Nephron progenitor cell (in vitro differentiated cells): ENCODE results near the gene NUCB1.

Experiments
- DNase-seq: peaks from one replicate; pipeline ENCODE4 v3.0.0; 2021
- H3K27ac Mint-ChIP-seq: 2 replicates; pipeline ENCODE4 v1.8.0; 2021; ENCODE audit warnings: mild to moderate bottlenecking, moderate library complexity, mixed read lengths
- H3K27me3 Mint-ChIP-seq: 2 replicates; pipeline ENCODE4 v1.8.0; 2021; ENCODE audit warnings: mild to moderate bottlenecking, low read depth, mixed read lengths; ENCODE audit not compliant: poor library complexity
- H3K36me3 Mint-ChIP-seq: 2 replicates; pipeline ENCODE4 v1.8.0; 2021; ENCODE audit warnings: low read depth, mixed read lengths
- H3K4me1 Mint-ChIP-seq: 2 replicates; pipeline ENCODE4 v1.8.0; 2021; ENCODE audit warnings: mixed read lengths
- H3K4me3 Mint-ChIP-seq: 2 replicates; pipeline ENCODE4 v1.8.0; 2021; ENCODE audit warnings: mild to moderate bottlenecking, moderate library complexity, mixed read lengths
- H3K9me3 Mint-ChIP-seq: 2 replicates; pipeline ENCODE4 v1.8.0; 2021; ENCODE audit warnings: mild to moderate bottlenecking, moderate library complexity, mixed read lengths
- CTCF ChIP-seq: fragments of 200-600 bp; sonication (generic); IDR thresholded peaks from 2 replicates; pipeline ENCODE4 v1.5.0; 2021; ENCODE audit warnings: antibody characterized with exemption

The NUCB1 gene

GRCh38 chr19:48940902-48941301 is 40.8 kb downstream of the NUCB1 start:
- H3K27me3 Mint-ChIP-seq: peaks cover 10% of the 10 kb centered on the region
- H3K4me3 Mint-ChIP-seq: no peak overlapping the region
- no peak overlapping the region for H3K27ac Mint-ChIP-seq
- peaks cover 5% of the 10 kb centered on the region for H3K4me1 Mint-ChIP-seq
- H3K36me3 Mint-ChIP-seq: peaks cover 14% of the 10 kb centered on the region
- no peak for TF ChIP-seq CTCF
- H3K9me3 Mint-ChIP-seq: peaks cover 17% of the 10 kb centered on the region
- no peak for DNase-seq

GRCh38 chr19:48943081-48943480 is 43.0 kb downstream of the NUCB1 start:
- DNase-seq: no peak

GRCh38 chr19:48945415-48945814 is 45.3 kb downstream of the NUCB1 start:
- no peak for DNase-seq
- H3K4me3 Mint-ChIP-seq: no peak overlapping the region
- TF ChIP-seq CTCF: no peak
- H3K27me3 Mint-ChIP-seq: peaks cover 8% of the 10 kb centered on the region
- H3K36me3 Mint-ChIP-seq: peaks cover 6% of the 10 kb centered on the region
- H3K9me3 Mint-ChIP-seq: peaks cover 12% of the 10 kb centered on the region
- H3K27ac Mint-ChIP-seq: peak overlapping the region; percentile 51
- H3K4me1 Mint-ChIP-seq: peaks cover 5% of the 10 kb centered on the region

More at GRCh38 chr19:48943081-48943480, 43.0 kb downstream of the NUCB1 start:
- no peak for TF ChIP-seq CTCF
- Mint-ChIP-seq H3K27me3 (peaks cover 9% of the 10 kb centered on the region), H3K4me3 (no peak overlapping the region), H3K27ac (no peak overlapping the region), H3K9me3 (peaks cover 14% of the 10 kb centered on the region), H3K4me1 (peaks cover 5% of the 10 kb centered on the region), H3K36me3 (peaks cover 14% of the 10 kb centered on the region)

- peaks cover 10% of the 10 kb centered on the region for H3K27me3 Mint-ChIP-seq
- H3K4me1 Mint-ChIP-seq: peaks cover 5% of the 10 kb centered on the region
- no peak for DNase-seq
- no peak overlapping the region for H3K27ac Mint-ChIP-seq
- TF ChIP-seq CTCF: no peak
- H3K9me3 Mint-ChIP-seq: peaks cover 10% of the 10 kb centered on the region
- no peak overlapping the region for H3K4me3 Mint-ChIP-seq
- H3K36me3 Mint-ChIP-seq: peaks cover 6% of the 10 kb centered on the region
These were observed 45.7 kb downstream of the NUCB1 start for GRCh38 chr19:48945817-48946216.

- Mint-ChIP-seq H3K4me1 (peaks cover 5% of the 10 kb centered on the region), H3K27me3 (peaks cover 12% of the 10 kb centered on the region), H3K4me3 (no peak overlapping the region), H3K36me3 (no peaks in the 10 kb centered on the region), H3K27ac (no peak overlapping the region), H3K9me3 (peaks cover 4% of the 10 kb centered on the region)
- DNase-seq: no peak
- no peak for TF ChIP-seq CTCF
These were observed 46.5 kb downstream of the NUCB1 start for GRCh38 chr19:48946463-48947257.

- no peak for TF ChIP-seq CTCF
- peaks cover 4% of the 10 kb centered on the region for H3K9me3 Mint-ChIP-seq
- H3K27ac Mint-ChIP-seq: no peak overlapping the region
- DNase-seq: no peak
- peaks cover 15% of the 10 kb centered on the region for H3K27me3 Mint-ChIP-seq
- H3K4me3 Mint-ChIP-seq: no peak overlapping the region
- peaks cover 5% of the 10 kb centered on the region for H3K4me1 Mint-ChIP-seq
- H3K36me3 Mint-ChIP-seq: no peaks in the 10 kb centered on the region
These were observed 47.1 kb downstream of the NUCB1 start for GRCh38 chr19:48947258-48947542.
